D721Med (cell line): ENCODE measurements around the gene GIMAP8.

Experiments
- DNase-seq: peaks from one replicate; pipeline ENCODE4 v3.0.0; 2011; ENCODE audit warnings: low spot score; ENCODE audit not compliant: insufficient read length
- FAIRE-seq: peaks from 2 replicates; lab custom pipeline; 2011; peaks lifted over from hg19 to GRCh38; lab: Jason Lieb, UNC
- CTCF ChIP-seq: IDR thresholded peaks from 2 replicates; pipeline ENCODE4 v1.5.1; 2012; ENCODE audit warnings: mild to moderate bottlenecking, control low read depth; ENCODE audit not compliant: insufficient read depth; ENCODE audit errors: missing control alignments

GIMAP8 gene

GRCh38 chr7:150458235-150458634, 7.8 kb downstream of the GIMAP8 start:
- DNase-seq (no peak), FAIRE-seq (no peak)
- no peak for TF ChIP-seq CTCF

- no peak for TF ChIP-seq CTCF
- no peak for FAIRE-seq
- DNase-seq: no peak
These were observed 8.3 kb downstream of the GIMAP8 start for GRCh38 chr7:150458756-150459155.

- no peak for FAIRE-seq
- TF ChIP-seq CTCF: no peak
- DNase-seq: no peak
These were observed 11.1 kb downstream of the GIMAP8 start for GRCh38 chr7:150461520-150461919.

- DNase-seq (no peak), FAIRE-seq (no peak)
- no peak for TF ChIP-seq CTCF
These were observed 12.0 kb downstream of the GIMAP8 start for GRCh38 chr7:150462413-150462812.

GRCh38 chr7:150463461-150463860, 13.0 kb downstream of the GIMAP8 start:
- DNase-seq (no peak), FAIRE-seq (no peak)

GRCh38 chr7:150464962-150465361, 14.5 kb downstream of the GIMAP8 start:
- no peak for TF ChIP-seq CTCF
- FAIRE-seq (no peak), DNase-seq (no peak)

More at GRCh38 chr7:150463461-150463860, 13.0 kb downstream of the GIMAP8 start:
- TF ChIP-seq CTCF: no peak

- no peak for DNase-seq
- no peak for FAIRE-seq
- TF ChIP-seq CTCF: no peak
These were observed 15.0 kb downstream of the GIMAP8 start for GRCh38 chr7:150465414-150465813.
